SK-N-SH (cell line): ENCODE results near the gene NUP188. TPM values are rescaled to one million over a fixed set of nuclear protein-coding genes. Genes with fewer than 3 reads are reported as not detected.

Experiments used
- CTCF ChIA-PET: fragments of 300-600, 350-600 bp; formaldehyde crosslinking; extraction: SDS; loops from one replicate; lab custom pipeline; 2021; lab: Yijun Ruan, JAX
- POLR2A ChIA-PET: fragments of 350-600 bp; sonication (Branson Sonifier 250); formaldehyde crosslinking; extraction: SDS; loops from one replicate; lab custom pipeline; 2020; ENCODE audit warnings: antibody characterized with exemption, inconsistent platforms; lab: Yijun Ruan, JAX
- DNase-seq: peaks from one replicate; pipeline ENCODE4 v3.0.0; 2012
- H2AFZ ChIP-seq: fragments of 200-600 bp; sonication (generic); 2 replicates; pipeline ENCODE4 v1.8.1; 2016; ENCODE audit warnings: antibody characterized with exemption, mild to moderate bottlenecking, low read depth
- H3F3A ChIP-seq: fragments of 200-600 bp; sonication (generic); replicated peaks from 2 replicates; pipeline ENCODE3; 2016; ENCODE audit warnings: antibody characterized with exemption, mild to moderate bottlenecking; ENCODE audit not compliant: insufficient read depth
- H3K27ac ChIP-seq, 2 experiments: fragments of 200-500 bp in 1 of 2; fragments of 200-600 bp in 1 of 2; sonication (Bioruptor generic) in 1 of 2; sonication (generic), shearing (Covaris generic) in 1 of 2; 2 replicates each; pipeline versions ENCODE4 v1.5.1 to v1.6.1; 2014 to 2016; ENCODE audit warnings: low read depth in 2 of 2, inconsistent platforms in 1 of 2, low read length in 1 of 2, mild to moderate bottlenecking in 1 of 2, mixed read lengths in 1 of 2
- H3K27me3 ChIP-seq: fragments of 200-600 bp; sonication (generic), shearing (Covaris generic); 2 replicates; pipeline ENCODE4 v1.6.1; 2016; ENCODE audit warnings: mixed run types; ENCODE audit not compliant: insufficient read depth
- H3K36me3 ChIP-seq, 2 experiments: fragments of 200-500 bp in 1 of 2; fragments of 200-600 bp in 1 of 2; sonication (Bioruptor generic) in 1 of 2; sonication (generic) in 1 of 2; replicated peaks in 1 of 2; 2 replicates each; pipeline versions ENCODE3 to v1.5.1; 2014 to 2016; ENCODE audit warnings: low read length in 1 of 2, mild to moderate bottlenecking in 1 of 2; ENCODE audit not compliant: insufficient read depth in 2 of 2, control insufficient read depth in 1 of 2
- H3K4me1 ChIP-seq, 2 experiments: fragments of 200-500 bp in 1 of 2; fragments of 200-600 bp in 1 of 2; sonication (Bioruptor generic) in 1 of 2; sonication (generic), shearing (Covaris generic) in 1 of 2; 2 replicates each; pipeline versions ENCODE4 v1.5.1 to v1.6.1; 2014 to 2016; ENCODE audit warnings: low read depth in 1 of 2, low read length in 1 of 2, mixed run types in 1 of 2; ENCODE audit not compliant: insufficient read depth in 2 of 2, control insufficient read depth in 1 of 2
- H3K4me2 ChIP-seq: fragments of 200-600 bp; sonication (generic), shearing (Covaris generic); 2 replicates; pipeline ENCODE4 v1.6.1; 2017; ENCODE audit warnings: mixed run types
- H3K4me3 ChIP-seq, 2 experiments: fragments of 200-500 bp in 1 of 2; fragments of 200-600 bp in 1 of 2; sonication (Bioruptor generic) in 1 of 2; sonication (generic), shearing (Covaris generic) in 1 of 2; 2 replicates each; pipeline versions ENCODE4 v1.5.1 to v1.8.1; 2014 to 2016; ENCODE audit warnings: low read depth in 2 of 2, inconsistent platforms in 1 of 2, low read length in 1 of 2, mild to moderate bottlenecking in 1 of 2, mixed read lengths in 1 of 2, moderate library complexity in 1 of 2
- H3K79me2 ChIP-seq: fragments of 200-600 bp; sonication (generic); 2 replicates; pipeline ENCODE4 v1.8.1; 2017; ENCODE audit warnings: mild to moderate bottlenecking; ENCODE audit not compliant: insufficient read depth
- H3K9ac ChIP-seq: fragments of 200-600 bp; sonication (generic); 2 replicates; pipeline ENCODE4 v1.6.1; 2017; ENCODE audit warnings: mixed run types
- H3K9me2 ChIP-seq: fragments of 200-600 bp; sonication (generic); 2 replicates; pipeline ENCODE4 v1.6.1; 2017; ENCODE audit warnings: mixed run types
- H3K9me3 ChIP-seq: fragments of 200-600 bp; sonication (generic); 2 replicates; pipeline ENCODE4 v1.6.1; 2017; ENCODE audit warnings: mixed run types, mild to moderate bottlenecking, moderate library complexity
- H4K20me1 ChIP-seq: fragments of 200-600 bp; sonication (generic); 2 replicates; pipeline ENCODE4 v1.6.1; 2017; ENCODE audit warnings: mild to moderate bottlenecking, mixed run types; ENCODE audit not compliant: insufficient read depth
- CHD2 ChIP-seq: fragments of 150-350 bp; IDR thresholded peaks from 2 replicates; pipeline ENCODE4 v1.6.1; 2018; ENCODE audit warnings: low read length; ENCODE audit not compliant: partially characterized antibody
- ELF1 ChIP-seq: IDR thresholded peaks from 2 replicates; pipeline ENCODE4 v1.4.0; 2012
- FOXM1 ChIP-seq: IDR thresholded peaks from 2 replicates; pipeline ENCODE4 v1.4.0; 2012; ENCODE audit warnings: low read depth, mild to moderate bottlenecking
- GABPA ChIP-seq: IDR thresholded peaks from 2 replicates; pipeline ENCODE4 v1.4.0; 2012; ENCODE audit warnings: low read depth, mild to moderate bottlenecking
- GATA2 ChIP-seq: sonication (generic); formaldehyde crosslinking; IDR thresholded peaks from 2 replicates; pipeline ENCODE4 v1.5.0; 2020; ENCODE audit warnings: mild to moderate bottlenecking, missing genetic modification reagents
- IRF3 ChIP-seq: fragments of 150-350 bp; IDR thresholded peaks from 2 replicates; pipeline ENCODE4 v1.6.1; 2016; ENCODE audit warnings: mild to moderate bottlenecking, low read depth, low read length
- NFIC ChIP-seq: IDR thresholded peaks from 2 replicates; pipeline ENCODE4 v1.4.0; 2012; ENCODE audit warnings: borderline replicate concordance
- RCOR1 ChIP-seq: fragments of 150-350 bp; IDR thresholded peaks from 2 replicates; pipeline ENCODE4 v1.6.1; 2017; ENCODE audit warnings: antibody characterized with exemption, low read length
- RFX5 ChIP-seq: IDR thresholded peaks from 2 replicates; pipeline ENCODE4 v1.6.1; 2012; ENCODE audit warnings: mild to moderate bottlenecking, improper control_type of control experiment, low read length
- RXRA ChIP-seq: IDR thresholded peaks from 2 replicates; pipeline ENCODE4 v1.4.0; 2012; ENCODE audit warnings: low read depth, mild to moderate bottlenecking, borderline replicate concordance
- TCF12 ChIP-seq: IDR thresholded peaks from 2 replicates; pipeline ENCODE4 v1.4.0; 2012
- TEAD4 ChIP-seq: IDR thresholded peaks from 2 replicates; pipeline ENCODE4 v1.4.0; 2012; ENCODE audit warnings: mild to moderate bottlenecking, borderline replicate concordance; ENCODE audit not compliant: insufficient read depth
- USF1 ChIP-seq: IDR thresholded peaks from 2 replicates; pipeline ENCODE4 v1.4.0; 2012; ENCODE audit warnings: low read depth, borderline replicate concordance
- USF2 ChIP-seq: fragments of 150-350 bp; IDR thresholded peaks from 2 replicates; pipeline ENCODE4 v1.6.1; 2017; ENCODE audit warnings: antibody characterized with exemption, low read length, low read depth, borderline replicate concordance
- WGBS: methylation state at CpG from one replicate; pipeline ENCODE4 v1.1.6; 2017; ENCODE audit warnings: low lambda C conversion rate; 5-methylcytosine and 5-hydroxymethylcytosine counted together
- polyA plus RNA-seq, 3 experiments: library from polyadenylated mRNA; depleted of rRNA; stranded (reverse); fragments of >200 nt; gene quantifications; 2 replicates each; pipeline ENCODE4 v1.2.3, GENCODE V29; 2012
- TF ChIP-seq, protein P1 (sequence below): IDR thresholded peaks from 2 replicates; pipeline ENCODE4 v1.4.0; 2012; ENCODE audit warnings: low read depth

NUP188 gene
- polyA plus RNA-seq, 1 of the 3 experiments (the other 2 are of a cell fraction), result 49.5 TPM

DNA sequence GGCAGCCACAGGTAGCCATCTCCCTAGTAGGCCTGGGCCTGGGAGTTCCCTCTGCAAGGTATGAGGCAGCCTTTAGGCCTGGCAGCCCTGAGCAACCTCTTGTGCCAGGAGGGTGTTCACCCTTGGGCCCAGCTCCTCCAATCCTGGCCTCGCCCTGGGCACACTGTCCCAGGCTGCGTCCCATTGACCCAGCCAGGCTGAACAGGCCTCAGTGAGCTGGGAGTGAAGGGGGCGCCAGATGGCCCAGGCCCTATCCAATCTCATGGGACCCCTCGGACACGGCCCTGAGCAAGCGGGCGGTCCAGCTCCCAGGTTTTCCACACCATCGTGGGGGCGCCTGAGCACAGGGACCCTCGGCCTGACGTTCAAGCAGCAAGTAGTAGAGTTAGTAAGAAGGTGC is 66.2 kb downstream of the NUP188 start:
- Histone ChIP-seq H3K27ac (no peak overlapping the region), H3K9me2 (no peaks in the 10 kb centered on the region), H3K79me2 (no peaks in the 10 kb centered on the region), H3F3A (peaks cover 5% of the 10 kb centered on the region), H2AFZ (no peak overlapping the region), H3K4me2 (no peak overlapping the region), H3K36me3 (peaks cover 7 to 38% of the 10 kb centered on the region in 2 experiments), H3K9ac (no peak overlapping the region), H4K20me1 (no peaks in the 10 kb centered on the region), H3K9me3 (no peaks in the 10 kb centered on the region), H3K27me3 (no peaks in the 10 kb centered on the region), H3K4me3 (no peak overlapping the region), H3K4me1 (no peaks in the 10 kb centered on the region; a peak in 1 of 4 replicates)
- ChIA-PET POLR2A (interaction anchor here (1.4 kb wide), 1 partner anchor 9 kb away, joined by 4 read pairs; no protein-coding TSS in a partner anchor), CTCF (interaction anchor here (1.0 kb wide), 1 partner anchor 21 kb away, joined by 4 read pairs; no protein-coding TSS in a partner anchor)
- TF ChIP-seq CHD2 (no peak), FOXM1 (no peak), RFX5 (no peak), NFIC (no peak), USF2 (no peak), RXRA (no peak), IRF3 (no peak), RCOR1 (no peak), GABPA (no peak), USF1 (no peak), GATA2 (CRISPR knock-in tag) (no peak), ELF1 (no peak)
- TF ChIP-seq, protein P1, sequence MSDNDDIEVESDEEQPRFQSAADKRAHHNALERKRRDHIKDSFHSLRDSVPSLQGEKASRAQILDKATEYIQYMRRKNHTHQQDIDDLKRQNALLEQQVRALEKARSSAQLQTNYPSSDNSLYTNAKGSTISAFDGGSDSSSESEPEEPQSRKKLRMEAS, result no peak
- no peak for DNase-seq
- no CpG with 5 or more reads among the region's 11 CpGs for WGBS

DNA sequence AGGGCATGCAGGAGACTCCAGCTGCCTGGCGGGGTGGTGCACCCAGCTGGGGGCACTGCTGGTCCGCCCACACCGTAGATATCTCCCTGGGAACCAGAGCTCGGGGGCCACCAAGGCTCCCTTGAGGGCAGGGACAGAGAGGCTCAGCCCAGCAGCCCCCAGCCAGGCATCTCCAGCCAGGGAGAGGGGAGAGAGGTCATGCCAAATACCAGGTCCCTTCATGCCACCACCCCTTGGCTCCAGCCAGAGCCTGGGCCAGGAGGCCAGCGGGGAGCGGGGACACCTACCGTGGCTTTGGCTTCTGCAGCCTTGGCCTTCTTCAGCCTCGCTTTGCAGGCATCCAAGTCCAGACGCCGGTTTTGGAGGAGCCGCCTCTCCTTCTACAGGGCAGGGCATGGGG is 66.6 kb downstream of the NUP188 start:
- ChIA-PET CTCF (interaction anchor here (1.0 kb wide), 1 partner anchor 21 kb away, joined by 4 read pairs; no protein-coding TSS in a partner anchor), POLR2A (no interaction called here)
- TF ChIP-seq TCF12 (no peak), GATA2 (CRISPR knock-in tag) (no peak), TEAD4 (no peak), GABPA (no peak), CHD2 (no peak)
- H3K9me3 ChIP-seq, result no peaks in the 10 kb centered on the region
- no peak for DNase-seq
- no peak overlapping the region for H3K27ac ChIP-seq
- H3K4me2 ChIP-seq, result no peak overlapping the region
- H3K9ac ChIP-seq, result no peak overlapping the region
- peaks cover 5% of the 10 kb centered on the region for H3F3A ChIP-seq
- no peak overlapping the region for H2AFZ ChIP-seq
- H3K9me2 ChIP-seq, result no peaks in the 10 kb centered on the region
- H3K36me3 ChIP-seq, result peaks cover 7 to 35% of the 10 kb centered on the region in 2 experiments
- H3K4me3 ChIP-seq, result no peak overlapping the region
- H3K27me3 ChIP-seq, result no peaks in the 10 kb centered on the region
- WGBS, result 100% methylated on average over 2 of the region's 11 CpGs
- H3K79me2 ChIP-seq, result no peaks in the 10 kb centered on the region
- no peaks in the 10 kb centered on the region for H4K20me1 ChIP-seq
- H3K4me1 ChIP-seq, result no peaks in the 10 kb centered on the region; a peak in 1 of 4 replicates
